ENCODE data around the gene CCDC187. TPM values are rescaled to one million over a fixed set of nuclear protein-coding genes. Genes with fewer than 3 reads are reported as not detected.

CCDC187 gene
- polyA plus RNA-seq, 1 donor (not counting 4 experiments of a cell fraction or from before 2014, with no cell fraction given) = 0.03 TPM

DNA sequence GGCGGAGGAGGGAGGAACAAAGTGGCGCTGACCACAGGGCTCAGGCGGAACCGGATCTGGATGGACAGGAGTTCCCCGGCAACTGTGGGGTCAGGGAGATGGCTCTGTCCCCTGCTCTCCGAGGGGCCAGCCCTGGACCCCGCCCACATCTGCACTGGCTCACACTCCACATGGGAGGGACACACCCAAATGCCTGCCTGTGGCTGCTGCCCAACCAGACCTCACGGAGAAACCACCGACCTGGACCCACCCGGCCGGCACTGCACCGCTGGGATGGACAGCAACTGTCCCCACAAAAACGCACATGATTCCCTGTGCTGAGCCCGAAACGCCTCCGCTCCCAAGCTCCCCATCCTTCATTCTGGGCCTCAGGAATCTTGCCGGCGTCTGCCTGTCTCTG is 4.8 kb downstream of the CCDC187 start:
- H3K36me3 ChIP-seq (ENCODE audit: control insufficient read depth in 2 of 2, extremely low read depth in 1 of 2, insufficient read depth in 2 of 2, low read length in 2 of 2) = no peaks in the 10 kb centered on the region
- dilution Hi-C loops (cut with MboI; ENCODE audit: extremely low pct_ligation_motif_present, low sequenced_read_pairs) = no loop called here
- no peaks in the 10 kb centered on the region for H3K79me2 ChIP-seq (ENCODE audit: control insufficient read depth, insufficient read depth, low read length)
- peaks cover 20% of the 10 kb centered on the region for H3K4me1 ChIP-seq (ENCODE audit: control insufficient read depth, extremely low read depth, insufficient read depth, low read length)
- DNase-seq (ENCODE audit: low read depth, low spot score) = no peak
- H3K4me3 ChIP-seq (ENCODE audit: control insufficient read depth in 2 of 3, extremely low read depth in 1 of 3, insufficient read depth in 2 of 3, low read depth in 1 of 3, low read length in 3 of 3) = no peak overlapping the region
- H2AFZ ChIP-seq (ENCODE audit: control insufficient read depth, low read length) = no peak overlapping the region
- no peak overlapping the region for H3K27ac ChIP-seq (ENCODE audit: control insufficient read depth, insufficient read depth, low read length)
- TF ChIP-seq EZH2 (IDR thresholded peaks at IDR 0.05; ENCODE audit: low read length) = no peak
- TF ChIP-seq, protein P1, sequence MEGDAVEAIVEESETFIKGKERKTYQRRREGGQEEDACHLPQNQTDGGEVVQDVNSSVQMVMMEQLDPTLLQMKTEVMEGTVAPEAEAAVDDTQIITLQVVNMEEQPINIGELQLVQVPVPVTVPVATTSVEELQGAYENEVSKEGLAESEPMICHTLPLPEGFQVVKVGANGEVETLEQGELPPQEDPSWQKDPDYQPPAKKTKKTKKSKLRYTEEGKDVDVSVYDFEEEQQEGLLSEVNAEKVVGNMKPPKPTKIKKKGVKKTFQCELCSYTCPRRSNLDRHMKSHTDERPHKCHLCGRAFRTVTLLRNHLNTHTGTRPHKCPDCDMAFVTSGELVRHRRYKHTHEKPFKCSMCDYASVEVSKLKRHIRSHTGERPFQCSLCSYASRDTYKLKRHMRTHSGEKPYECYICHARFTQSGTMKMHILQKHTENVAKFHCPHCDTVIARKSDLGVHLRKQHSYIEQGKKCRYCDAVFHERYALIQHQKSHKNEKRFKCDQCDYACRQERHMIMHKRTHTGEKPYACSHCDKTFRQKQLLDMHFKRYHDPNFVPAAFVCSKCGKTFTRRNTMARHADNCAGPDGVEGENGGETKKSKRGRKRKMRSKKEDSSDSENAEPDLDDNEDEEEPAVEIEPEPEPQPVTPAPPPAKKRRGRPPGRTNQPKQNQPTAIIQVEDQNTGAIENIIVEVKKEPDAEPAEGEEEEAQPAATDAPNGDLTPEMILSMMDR (optimal IDR thresholded peaks at IDR 0.05 in 1 of 3, IDR thresholded peaks at IDR 0.05 in 1 of 3, conservative IDR thresholded peaks at IDR 0.05 in 1 of 3; ENCODE audit: extremely low read depth in 1 of 3, insufficient read depth in 2 of 3, low read length in 3 of 3) = no peak
- no peaks in the 10 kb centered on the region for H4K20me1 ChIP-seq (ENCODE audit: control insufficient read depth, extremely low read depth, insufficient read depth, low read length)
- no peak for FAIRE-seq
- peaks cover 6% of the 10 kb centered on the region for H3K27me3 ChIP-seq (ENCODE audit: control insufficient read depth, extremely low read depth, insufficient read depth, low read length)
- no peak overlapping the region for H3K4me2 ChIP-seq (ENCODE audit: control insufficient read depth, extremely low read depth, insufficient read depth, low read depth, low read length)
- H3K9ac ChIP-seq (ENCODE audit: control insufficient read depth, extremely low read depth, insufficient read depth, low read length) = no peak overlapping the region
- no peaks in the 10 kb centered on the region for H3K9me3 ChIP-seq (ENCODE audit: control insufficient read depth, low read depth, low read length)
- H3K9me1 ChIP-seq (ENCODE audit: control insufficient read depth, extremely low read depth, insufficient read depth, low read length) = no peaks in the 10 kb centered on the region

DNA sequence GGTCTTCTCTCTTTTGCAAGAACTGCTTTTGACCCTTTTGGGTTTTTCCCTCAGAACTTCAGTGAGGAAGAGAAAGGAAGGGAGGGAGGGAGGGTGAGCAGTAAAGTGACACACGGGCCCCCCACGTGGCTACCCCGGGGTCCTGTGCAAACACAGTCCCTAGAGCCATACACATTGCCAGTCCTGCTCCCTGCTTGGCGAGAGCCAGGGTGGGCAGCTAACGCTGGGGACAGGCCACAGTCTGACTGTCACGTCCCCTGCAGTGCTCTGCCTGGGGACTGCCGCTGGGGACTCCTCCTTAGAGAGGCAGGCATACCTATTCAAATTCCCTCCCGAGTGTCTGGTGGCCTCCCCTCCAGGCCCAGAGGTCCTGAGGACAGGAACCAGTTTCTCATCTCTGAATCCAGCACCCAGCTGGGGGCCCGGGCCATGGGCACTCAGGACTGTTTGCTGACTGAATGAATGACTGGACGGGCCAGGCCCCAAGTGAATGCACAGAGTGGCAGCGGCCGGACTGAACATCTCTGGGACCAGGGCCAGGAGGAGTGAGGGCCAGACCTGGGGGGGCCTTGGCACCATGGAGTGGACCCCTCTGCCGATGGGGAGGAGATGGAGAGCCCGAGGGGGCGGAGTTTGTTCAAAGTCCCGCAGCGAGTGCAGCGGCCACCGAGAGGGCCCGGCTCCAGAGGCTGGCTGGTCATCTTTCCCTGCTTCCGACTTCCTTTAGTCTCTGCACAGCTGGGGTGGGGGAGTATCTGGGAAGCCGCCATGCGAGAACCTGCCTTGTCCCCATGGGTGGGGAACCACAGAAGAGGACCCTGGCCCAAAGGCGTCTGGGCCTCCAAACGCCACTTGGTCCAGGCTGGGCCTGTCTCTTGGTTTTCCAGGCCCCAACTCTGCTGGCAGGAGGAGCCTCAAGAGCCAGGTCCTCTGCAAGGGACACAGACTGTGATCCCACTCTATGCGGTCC is 5.8 kb downstream of the CCDC187 start:
- H3K27ac ChIP-seq (ENCODE audit: control insufficient read depth, insufficient read depth, low read length) = no peak overlapping the region
- FAIRE-seq = no peak
- DNase-seq (ENCODE audit: low read depth, low spot score) = no peak
- no peaks in the 10 kb centered on the region for H3K36me3 ChIP-seq (ENCODE audit: control insufficient read depth in 2 of 2, extremely low read depth in 1 of 2, insufficient read depth in 2 of 2, low read length in 2 of 2)
- peaks cover 14% of the 10 kb centered on the region for H3K4me1 ChIP-seq (ENCODE audit: control insufficient read depth, extremely low read depth, insufficient read depth, low read length)
- TF ChIP-seq EZH2 (IDR thresholded peaks at IDR 0.05; ENCODE audit: low read length) = no peak
- TF ChIP-seq, protein P1 (optimal IDR thresholded peaks at IDR 0.05 in 1 of 3, IDR thresholded peaks at IDR 0.05 in 1 of 3, conservative IDR thresholded peaks at IDR 0.05 in 1 of 3; ENCODE audit: extremely low read depth in 1 of 3, insufficient read depth in 2 of 3, low read length in 3 of 3) = no peak
- H3K4me2 ChIP-seq (ENCODE audit: control insufficient read depth, extremely low read depth, insufficient read depth, low read depth, low read length) = no peak overlapping the region
- no peaks in the 10 kb centered on the region for H3K9me1 ChIP-seq (ENCODE audit: control insufficient read depth, extremely low read depth, insufficient read depth, low read length)
- no peaks in the 10 kb centered on the region for H4K20me1 ChIP-seq (ENCODE audit: control insufficient read depth, extremely low read depth, insufficient read depth, low read length)
- peaks cover 6% of the 10 kb centered on the region for H3K27me3 ChIP-seq (ENCODE audit: control insufficient read depth, extremely low read depth, insufficient read depth, low read length)
- no peaks in the 10 kb centered on the region for H3K79me2 ChIP-seq (ENCODE audit: control insufficient read depth, insufficient read depth, low read length)
- no peak overlapping the region for H2AFZ ChIP-seq (ENCODE audit: control insufficient read depth, low read length)
- H3K9me3 ChIP-seq (ENCODE audit: control insufficient read depth, low read depth, low read length) = peaks cover 4% of the 10 kb centered on the region
- dilution Hi-C loops (cut with MboI; ENCODE audit: extremely low pct_ligation_motif_present, low sequenced_read_pairs) = no loop called here
- no peak overlapping the region for H3K9ac ChIP-seq (ENCODE audit: control insufficient read depth, extremely low read depth, insufficient read depth, low read length)
- H3K4me3 ChIP-seq (ENCODE audit: control insufficient read depth in 2 of 3, extremely low read depth in 1 of 3, insufficient read depth in 2 of 3, low read depth in 1 of 3, low read length in 3 of 3) = no peak overlapping the region
